GM18508 (cell line): ENCODE data around the gene TCOF1.
"Not testable (repeated sequence)": the region's sequence is repeated elsewhere in the genome, so short reads cannot be mapped to it uniquely, and the experiment has no call there.

Source experiments
- ATAC-seq: cut with Tn5 transposase; IDR thresholded peaks from one replicate; pipeline ENCODE4 v1.9.1; 2021; ENCODE audit warnings: moderate number of reproducible peaks; ENCODE audit not compliant: insufficient read depth, unreplicated experiment

The TCOF1 gene

GRCh38 chr5:150413176-150413901 lies 55.8 kb downstream of the TCOF1 start:
- no peak for ATAC-seq

- not testable (repeated sequence) for ATAC-seq
Observed at GRCh38 chr5:150413902-150414790, 56.6 kb downstream of the TCOF1 start.

DNA sequence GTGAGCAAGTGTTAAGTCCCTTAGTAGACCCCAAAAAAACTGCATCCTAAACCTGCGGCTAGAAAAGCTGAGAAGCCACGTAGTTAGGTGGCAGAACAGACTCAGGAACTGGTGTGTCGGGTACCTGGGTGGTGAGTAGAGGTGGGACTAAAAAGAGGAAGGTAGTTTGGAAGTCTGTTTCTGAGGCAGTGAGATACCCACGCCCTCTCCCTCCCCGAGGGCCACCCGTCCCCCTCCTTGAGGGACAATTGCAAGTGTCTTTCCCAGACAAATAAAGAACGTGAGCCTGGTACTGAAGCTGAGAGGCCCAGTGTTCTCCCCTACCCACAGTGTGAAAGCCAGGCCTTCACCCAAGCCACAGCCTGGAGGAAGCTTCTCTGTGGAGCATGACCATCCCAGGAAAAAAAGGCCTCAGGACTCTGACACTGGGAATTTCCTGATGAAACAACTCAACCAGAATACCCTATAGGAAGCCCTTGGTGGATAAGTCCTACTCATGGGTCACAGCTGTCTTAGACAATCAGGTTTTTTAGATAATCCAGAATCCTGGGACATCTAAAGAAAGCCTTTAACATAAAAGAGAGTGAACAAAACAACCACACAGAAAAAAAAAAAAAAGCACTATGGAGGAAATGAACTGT lies 62.3 kb downstream of the TCOF1 start:
- peak; percentile 55 for ATAC-seq

- ATAC-seq, result no peak
Observed at GRCh38 chr5:150422075-150422474, 64.6 kb downstream of the TCOF1 start.

- no peak for ATAC-seq
Observed at GRCh38 chr5:150422758-150423157, 65.3 kb downstream of the TCOF1 start.

- not testable (repeated sequence) for ATAC-seq
Observed at GRCh38 chr5:150426165-150426564, 68.7 kb downstream of the TCOF1 start.

DNA sequence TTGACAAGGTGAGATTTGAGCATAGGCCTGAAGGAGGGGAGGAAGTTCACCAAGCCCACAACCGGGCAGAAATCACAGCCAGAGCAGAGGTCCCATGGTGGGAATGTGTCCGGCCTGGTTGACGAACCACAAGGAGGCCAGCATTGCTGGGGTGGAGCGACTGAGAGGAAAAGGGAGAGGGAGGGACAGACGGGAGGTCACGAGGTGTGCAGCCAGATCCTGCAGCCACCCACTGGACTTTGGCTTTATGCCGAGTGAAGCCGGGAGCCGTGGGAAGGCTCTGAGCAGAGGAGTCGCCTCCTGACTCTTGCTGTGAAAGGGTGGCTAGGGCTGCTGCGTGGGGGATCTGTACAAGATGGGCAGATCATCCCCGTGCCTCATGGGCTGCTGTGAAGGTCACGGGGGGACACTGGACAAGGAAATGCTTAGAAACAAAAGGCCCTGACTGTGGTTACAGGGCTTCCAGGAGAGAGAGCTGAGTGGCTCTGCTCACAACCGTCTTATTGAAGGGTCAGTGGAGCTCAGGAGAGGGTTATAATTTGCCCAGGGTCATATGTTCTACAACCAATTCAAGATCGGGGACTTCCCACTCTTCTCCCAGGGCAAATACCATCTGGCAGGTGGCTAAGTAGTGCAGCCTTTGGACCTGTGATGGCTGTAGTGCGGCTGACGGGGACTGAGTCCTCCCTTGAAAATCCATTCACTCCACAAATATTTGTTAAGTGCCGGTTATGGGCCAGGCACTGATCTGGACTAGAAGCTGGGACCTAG lies 70.8 kb downstream of the TCOF1 start:
- no peak for ATAC-seq

GRCh38 chr5:150428978-150429377 lies 71.5 kb downstream of the TCOF1 start:
- ATAC-seq, result no peak

DNA sequence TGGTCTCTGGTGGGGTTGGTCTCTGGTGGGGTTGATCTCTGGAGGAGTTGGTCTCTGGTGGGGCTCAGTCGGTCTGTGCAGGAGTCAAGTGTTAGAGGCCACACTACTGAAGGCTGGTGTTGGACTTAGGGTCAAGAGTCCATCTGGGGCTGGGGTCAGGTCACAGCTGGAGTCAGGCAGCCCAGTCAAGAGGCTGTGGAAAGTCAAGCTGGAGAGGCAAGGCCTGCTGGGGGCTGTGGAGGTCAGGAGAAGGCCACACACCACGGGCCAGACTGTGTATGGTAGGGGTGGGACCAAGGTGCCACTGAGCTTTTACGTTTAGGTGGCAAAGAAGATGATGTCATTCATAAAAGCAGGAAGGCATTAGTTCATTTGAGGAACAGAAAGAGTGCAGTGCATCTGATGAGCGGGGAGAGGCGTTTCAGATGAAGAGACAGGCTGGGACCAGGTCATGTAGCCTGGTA lies 71.9 kb downstream of the TCOF1 start:
- ATAC-seq, result peak; percentile 83

DNA sequence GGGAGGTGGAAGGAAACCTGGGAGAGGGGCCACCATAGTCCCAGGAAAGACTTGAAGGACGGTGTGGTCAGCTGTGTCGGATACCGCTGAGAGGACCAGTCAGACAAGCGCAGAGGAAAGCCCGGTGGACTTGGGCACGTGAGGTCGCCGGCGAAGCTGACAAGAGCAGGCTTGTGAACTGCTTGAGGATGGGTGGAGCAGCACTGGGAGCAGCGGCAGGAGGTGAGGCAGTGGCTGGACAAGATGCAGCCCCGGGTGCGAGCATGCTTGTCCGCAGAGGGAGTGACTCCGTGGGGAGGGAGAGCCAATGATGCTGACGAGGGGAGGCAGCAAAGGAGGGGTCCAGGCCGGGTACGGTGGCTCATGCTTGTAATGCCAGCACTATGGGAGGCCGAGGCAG lies 73.6 kb downstream of the TCOF1 start:
- ATAC-seq, result no peak

GRCh38 chr5:150431574-150431973 lies 74.1 kb downstream of the TCOF1 start:
- ATAC-seq, result no peak

GRCh38 chr5:150434464-150434863 lies 77.0 kb downstream of the TCOF1 start:
- ATAC-seq, result no peak

- ATAC-seq, result peak; percentile 87
Observed at GRCh38 chr5:150436141-150436680, 78.7 kb downstream of the TCOF1 start.

- no peak for ATAC-seq
Observed at GRCh38 chr5:150438873-150439546, 81.5 kb downstream of the TCOF1 start.

- ATAC-seq, result no peak
Observed at GRCh38 chr5:150440948-150441812, 83.7 kb downstream of the TCOF1 start.

DNA sequence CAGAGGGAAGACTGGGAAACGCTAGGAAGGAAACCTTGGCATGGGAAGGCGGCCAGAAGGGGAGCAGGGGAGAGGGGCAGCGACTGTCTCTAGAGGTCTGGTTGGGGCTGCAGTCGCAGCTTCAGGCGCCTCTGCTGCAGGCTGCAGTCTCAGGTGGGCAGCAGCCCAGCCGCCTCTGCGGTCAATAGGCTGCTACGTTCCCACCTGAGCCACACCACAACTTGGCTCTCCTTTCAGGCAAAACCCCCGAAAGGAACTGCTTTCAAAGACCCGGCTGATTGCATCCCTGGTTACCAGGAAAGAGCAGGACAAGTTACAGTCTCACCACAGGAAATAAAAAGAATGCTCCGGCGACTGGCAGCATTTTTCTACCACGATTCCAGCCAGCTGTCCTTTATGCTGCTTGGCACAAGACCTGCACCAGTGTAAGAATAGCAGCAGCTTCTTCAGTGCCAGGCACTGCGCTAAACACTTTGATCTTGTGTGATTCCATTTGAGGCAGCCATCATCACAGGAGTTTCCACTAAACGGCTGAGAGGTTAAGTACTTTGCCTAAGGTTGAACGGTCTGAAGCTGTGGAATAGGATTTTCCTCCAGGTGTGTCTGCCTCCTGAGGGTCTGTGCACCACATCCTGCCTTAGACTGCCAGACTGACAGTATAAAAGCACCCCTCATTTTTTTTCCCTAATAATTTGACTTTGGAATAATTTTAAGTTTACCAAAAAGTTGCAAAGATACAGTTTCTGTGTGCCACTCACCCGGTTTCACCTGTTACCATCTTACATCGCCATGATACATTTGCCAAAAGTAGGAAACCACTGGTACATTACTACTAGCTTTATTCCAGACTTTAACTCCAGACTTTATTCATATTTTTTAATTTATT lies 84.6 kb downstream of the TCOF1 start:
- ATAC-seq, result no peak

DNA sequence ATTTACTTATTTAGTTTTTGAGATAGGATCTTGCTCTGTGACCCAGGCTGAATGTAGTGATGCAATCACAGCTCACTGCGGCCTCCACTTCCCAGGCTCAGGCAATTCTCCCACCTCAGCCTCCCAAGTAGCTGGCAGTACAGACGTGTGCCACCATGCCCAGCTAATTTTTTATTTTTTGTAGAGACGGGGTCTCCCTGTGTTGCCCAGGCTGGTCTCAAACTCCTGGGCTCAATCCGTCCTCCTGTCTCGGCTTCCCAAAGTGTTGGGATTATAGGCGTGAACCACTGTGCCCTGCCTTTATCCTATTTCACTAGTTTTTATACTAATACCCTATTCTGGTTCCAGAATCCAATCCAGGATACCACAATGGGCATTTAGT lies 85.2 kb downstream of the TCOF1 start:
- ATAC-seq, result no peak
